Measurements from ENCODE around the gene USP24.
"Not testable (repeated sequence)": the region's sequence is repeated elsewhere in the genome, so short reads cannot be mapped to it uniquely, and the experiment has no call there.

USP24 gene

DNA sequence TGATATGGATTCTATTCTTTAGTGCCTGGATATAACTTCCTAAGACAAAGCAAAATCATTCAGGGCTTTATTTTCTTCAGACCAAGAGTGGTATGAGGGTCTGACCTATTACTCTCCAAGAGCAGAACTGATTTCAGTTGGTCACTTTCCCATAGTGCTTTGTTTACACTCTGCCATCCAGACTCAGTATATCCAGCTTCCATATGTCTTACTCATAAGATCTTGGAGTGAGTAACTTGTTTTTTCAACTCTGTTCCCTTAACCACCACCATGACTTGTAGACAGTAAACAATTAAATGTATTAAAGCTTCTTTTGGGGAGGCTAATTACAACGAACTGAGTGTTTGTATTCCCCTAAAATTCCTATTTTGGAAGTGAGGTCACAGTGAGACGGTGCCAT, 83.4 kb downstream of the USP24 start:
- Histone ChIP-seq H3K36me3 (ENCODE audit: insufficient read depth, low read depth, low read length) (peaks cover 89% of the 10 kb centered on the region), H3K9ac (ENCODE audit: low read depth, low read length) (no peak overlapping the region), H3K27me3 (ENCODE audit: insufficient read depth, low read length) (no peaks in the 10 kb centered on the region), H3K9me3 (ENCODE audit: insufficient read depth, low read depth, low read length) (no peaks in the 10 kb centered on the region), H3K4me3 (ENCODE audit: low read length) (no peak overlapping the region), H3K27ac (ENCODE audit: low read length) (no peak overlapping the region), H3K4me1 (ENCODE audit: insufficient read depth, low read length) (no peaks in the 10 kb centered on the region)

DNA sequence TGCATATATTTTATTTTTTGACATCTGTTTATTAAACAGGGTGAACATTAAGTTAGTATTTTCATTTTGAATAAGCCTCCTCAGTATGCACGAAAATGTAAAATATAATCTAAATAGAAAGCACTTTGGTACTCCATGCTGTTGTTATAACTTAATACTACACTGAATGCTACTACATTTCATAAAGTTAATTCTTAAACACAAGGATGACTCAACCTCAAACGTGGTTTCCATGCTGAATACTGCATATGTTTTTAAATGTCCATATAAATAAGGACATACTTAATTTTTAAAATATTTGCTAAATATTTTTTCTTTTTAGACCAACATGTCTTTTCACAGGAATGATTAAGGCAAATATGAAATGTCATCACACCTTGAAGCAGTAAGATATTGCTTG, 83.9 kb downstream of the USP24 start:
- H3K9me3 ChIP-seq (ENCODE audit: insufficient read depth, low read depth, low read length) = no peaks in the 10 kb centered on the region
- H3K27me3 ChIP-seq (ENCODE audit: insufficient read depth, low read length) = no peaks in the 10 kb centered on the region
- H3K4me3 ChIP-seq (ENCODE audit: low read length) = no peak overlapping the region
- peaks cover 89% of the 10 kb centered on the region for H3K36me3 ChIP-seq (ENCODE audit: insufficient read depth, low read depth, low read length)
- H3K27ac ChIP-seq (ENCODE audit: low read length) = no peak overlapping the region
- H3K4me1 ChIP-seq (ENCODE audit: insufficient read depth, low read length) = no peaks in the 10 kb centered on the region
- H3K9ac ChIP-seq (ENCODE audit: low read depth, low read length) = no peak overlapping the region

DNA sequence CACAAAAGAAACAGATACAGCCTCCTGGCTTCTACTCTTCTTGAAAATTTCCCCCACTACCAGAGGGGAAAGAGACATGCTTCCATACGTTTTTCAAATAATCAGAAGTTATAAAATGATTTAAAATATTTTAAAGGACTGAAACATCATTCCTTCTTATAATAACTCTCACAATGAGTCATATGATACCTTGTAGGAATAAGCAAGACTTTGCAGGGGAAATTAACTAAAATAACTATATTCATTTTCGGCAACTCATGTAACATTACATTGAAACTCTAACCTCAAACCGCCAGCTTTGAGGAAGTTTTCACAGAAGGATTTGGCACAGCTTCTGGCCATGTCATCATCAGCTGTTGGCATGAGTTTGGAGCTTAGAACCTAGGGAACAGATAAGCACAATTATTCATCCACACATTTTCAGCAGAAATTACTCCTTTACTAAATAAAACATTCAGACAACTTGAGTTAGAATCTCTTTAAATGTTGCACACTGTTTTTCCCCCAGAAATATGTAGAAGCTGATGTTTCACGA, 85.9 kb downstream of the USP24 start:
- peaks cover 91% of the 10 kb centered on the region for H3K36me3 ChIP-seq (ENCODE audit: insufficient read depth, low read depth, low read length)
- H3K27ac ChIP-seq (ENCODE audit: low read length) = no peak overlapping the region
- no peaks in the 10 kb centered on the region for H3K9me3 ChIP-seq (ENCODE audit: insufficient read depth, low read depth, low read length)

DNA sequence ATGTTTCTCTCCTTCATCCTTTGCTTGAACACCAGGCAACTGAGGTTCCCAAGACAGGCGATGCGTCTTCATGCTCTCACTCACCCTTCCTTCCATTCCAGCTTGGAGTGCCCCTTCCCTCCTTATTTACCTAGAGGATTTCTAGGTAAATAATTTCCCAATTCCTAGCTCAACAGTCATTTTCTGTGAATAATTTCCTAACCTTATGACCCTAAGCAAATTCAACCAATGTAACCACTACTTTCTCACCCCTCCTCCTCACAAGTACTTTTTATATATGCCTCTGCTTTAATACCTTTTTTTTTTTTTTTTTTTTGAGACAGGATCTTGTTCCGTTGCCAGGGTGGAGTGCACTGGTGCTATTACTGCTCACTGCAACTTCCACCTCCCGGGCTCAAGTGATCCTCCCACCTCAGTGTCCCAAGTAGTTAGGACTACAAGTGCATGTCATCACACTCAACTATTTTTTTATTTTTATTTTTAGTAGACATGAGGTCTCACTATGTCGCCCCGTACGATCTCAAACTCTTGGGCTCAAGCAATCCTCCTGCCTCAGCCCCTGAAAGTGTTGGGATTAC, 86.7 kb downstream of the USP24 start:
- Histone ChIP-seq H3K27ac (ENCODE audit: low read length) (no peak overlapping the region), H3K27me3 (ENCODE audit: insufficient read depth, low read length) (no peaks in the 10 kb centered on the region), H3K4me1 (ENCODE audit: insufficient read depth, low read length) (no peaks in the 10 kb centered on the region), H3K36me3 (ENCODE audit: insufficient read depth, low read depth, low read length) (peaks cover 91% of the 10 kb centered on the region), H3K9me3 (ENCODE audit: insufficient read depth, low read depth, low read length) (no peaks in the 10 kb centered on the region), H3K4me3 (ENCODE audit: low read length) (no peak overlapping the region), H3K9ac (ENCODE audit: low read depth, low read length) (no peak overlapping the region)

More for the DNA sequence above, 85.9 kb downstream of the USP24 start:
- H3K27me3 ChIP-seq (ENCODE audit: insufficient read depth, low read length) = no peaks in the 10 kb centered on the region
- no peak overlapping the region for H3K4me3 ChIP-seq (ENCODE audit: low read length)
- no peak overlapping the region for H3K9ac ChIP-seq (ENCODE audit: low read depth, low read length)
- H3K4me1 ChIP-seq (ENCODE audit: insufficient read depth, low read length) = no peaks in the 10 kb centered on the region

DNA sequence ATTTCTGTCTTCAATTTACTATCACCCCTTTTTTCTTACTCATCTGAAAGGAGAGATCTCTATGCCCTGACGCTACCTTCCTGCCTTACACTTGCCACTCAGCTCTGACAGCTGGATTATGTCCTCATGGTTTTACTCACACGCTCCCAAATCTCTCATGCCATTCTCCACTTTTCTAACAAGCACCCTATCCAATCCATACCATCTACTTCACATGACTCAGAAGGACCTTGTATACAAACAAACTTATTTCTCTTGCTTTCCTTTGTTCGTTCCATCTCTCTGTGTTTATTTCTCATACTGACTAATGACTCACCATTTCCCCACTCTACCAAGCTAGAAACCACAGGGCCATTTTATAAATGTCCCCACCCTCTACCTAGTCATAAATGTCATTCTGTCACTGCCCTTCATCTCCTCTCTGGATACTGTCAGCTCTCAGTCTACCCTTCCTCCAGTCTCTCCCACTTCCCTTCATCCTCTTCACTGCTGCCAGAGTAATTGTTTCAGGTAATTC, 87.3 kb downstream of the USP24 start:
- Histone ChIP-seq H3K27me3 (ENCODE audit: insufficient read depth, low read length) (no peaks in the 10 kb centered on the region), H3K9ac (ENCODE audit: low read depth, low read length) (no peak overlapping the region), H3K27ac (ENCODE audit: low read length) (no peak overlapping the region), H3K36me3 (ENCODE audit: insufficient read depth, low read depth, low read length) (peaks cover 92% of the 10 kb centered on the region), H3K4me1 (ENCODE audit: insufficient read depth, low read length) (no peaks in the 10 kb centered on the region), H3K4me3 (ENCODE audit: low read length) (no peak overlapping the region), H3K9me3 (ENCODE audit: insufficient read depth, low read depth, low read length) (no peaks in the 10 kb centered on the region)

DNA sequence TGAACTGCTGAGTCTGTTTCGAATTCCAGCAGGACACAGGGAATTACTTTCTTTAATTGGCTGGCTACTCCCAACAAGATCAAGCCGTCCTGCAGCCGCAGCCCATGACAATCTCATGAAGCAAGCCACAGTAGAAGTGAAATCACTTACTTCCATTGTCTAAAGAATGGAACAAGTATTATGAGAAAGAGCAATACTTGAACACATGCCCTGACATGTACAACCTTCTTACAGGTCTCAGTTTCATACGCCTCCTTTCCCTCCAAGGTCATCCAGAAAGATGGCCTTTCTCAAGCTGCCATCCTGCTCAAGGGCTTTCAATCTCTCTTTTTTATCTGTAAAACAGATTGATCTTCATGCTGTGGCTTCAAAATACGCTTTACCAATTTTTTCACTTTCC, 90.7 kb downstream of the USP24 start:
- Histone ChIP-seq H3K36me3 (ENCODE audit: insufficient read depth, low read depth, low read length) (peaks cover 92% of the 10 kb centered on the region), H3K4me1 (ENCODE audit: insufficient read depth, low read length) (no peaks in the 10 kb centered on the region), H3K27me3 (ENCODE audit: insufficient read depth, low read length) (no peaks in the 10 kb centered on the region), H3K4me3 (ENCODE audit: low read length) (no peak overlapping the region), H3K9me3 (ENCODE audit: insufficient read depth, low read depth, low read length) (no peaks in the 10 kb centered on the region), H3K27ac (ENCODE audit: low read length) (no peak overlapping the region), H3K9ac (ENCODE audit: low read depth, low read length) (no peak overlapping the region)

DNA sequence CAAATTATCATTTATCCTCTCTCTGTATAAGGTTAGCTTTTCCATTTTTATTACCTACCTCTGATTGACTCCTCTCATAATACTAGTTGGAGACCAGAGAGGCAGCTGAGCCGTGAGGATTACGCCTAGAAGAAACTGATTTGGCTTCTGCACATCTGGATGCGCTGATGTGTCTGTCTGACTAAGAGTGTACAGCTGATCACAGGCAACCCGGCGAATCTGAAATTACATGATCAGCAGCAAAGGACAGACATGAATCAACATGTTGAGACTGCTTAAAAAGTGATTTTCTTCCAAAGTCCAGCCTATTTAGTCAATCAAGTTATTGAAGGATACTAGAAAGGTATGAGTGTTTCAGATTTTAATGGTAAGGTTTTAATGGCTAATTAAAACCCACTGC, 94.6 kb downstream of the USP24 start:
- H3K9ac ChIP-seq (ENCODE audit: low read depth, low read length) = no peak overlapping the region
- H3K27ac ChIP-seq (ENCODE audit: low read length) = no peak overlapping the region
- no peak overlapping the region for H3K4me3 ChIP-seq (ENCODE audit: low read length)
- H3K4me1 ChIP-seq (ENCODE audit: insufficient read depth, low read length) = no peaks in the 10 kb centered on the region
- H3K9me3 ChIP-seq (ENCODE audit: insufficient read depth, low read depth, low read length) = no peaks in the 10 kb centered on the region
- peaks cover 93% of the 10 kb centered on the region for H3K36me3 ChIP-seq (ENCODE audit: insufficient read depth, low read depth, low read length)
- H3K27me3 ChIP-seq (ENCODE audit: insufficient read depth, low read length) = no peaks in the 10 kb centered on the region

DNA sequence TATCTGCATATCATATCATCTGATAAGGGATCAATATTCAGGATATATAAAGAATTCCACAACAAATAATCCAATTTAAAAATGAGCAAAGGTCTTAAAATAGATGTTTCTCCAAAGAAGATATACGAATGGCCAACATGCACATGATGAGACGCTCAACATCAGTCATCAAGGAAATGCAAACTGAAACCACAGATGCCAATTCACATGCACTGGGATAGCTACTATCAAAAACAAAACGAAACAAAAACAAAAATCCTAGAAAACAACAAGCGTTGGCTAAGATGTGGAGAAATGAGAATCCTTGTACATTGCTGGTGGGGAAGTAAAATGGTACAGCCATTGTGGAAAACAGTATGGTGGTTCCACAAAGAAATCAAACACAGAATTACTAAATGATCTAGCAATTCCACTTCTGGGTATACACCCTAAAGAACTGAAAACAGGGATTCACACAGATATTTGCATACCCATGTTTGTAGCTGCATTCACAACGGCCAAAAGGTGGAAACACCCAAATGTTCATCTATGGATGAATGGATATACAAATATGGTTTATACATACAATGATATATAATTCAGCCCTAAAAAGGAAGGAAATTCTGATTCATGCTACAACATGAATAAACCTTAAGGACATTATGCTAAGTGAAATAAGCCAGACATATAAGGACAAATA, 96.4 kb downstream of the USP24 start:
- no peaks in the 10 kb centered on the region for H3K27me3 ChIP-seq (ENCODE audit: insufficient read depth, low read length)
- H3K36me3 ChIP-seq (ENCODE audit: insufficient read depth, low read depth, low read length) = peaks cover 82% of the 10 kb centered on the region
- H3K4me3 ChIP-seq (ENCODE audit: low read length) = no peak overlapping the region

DNA sequence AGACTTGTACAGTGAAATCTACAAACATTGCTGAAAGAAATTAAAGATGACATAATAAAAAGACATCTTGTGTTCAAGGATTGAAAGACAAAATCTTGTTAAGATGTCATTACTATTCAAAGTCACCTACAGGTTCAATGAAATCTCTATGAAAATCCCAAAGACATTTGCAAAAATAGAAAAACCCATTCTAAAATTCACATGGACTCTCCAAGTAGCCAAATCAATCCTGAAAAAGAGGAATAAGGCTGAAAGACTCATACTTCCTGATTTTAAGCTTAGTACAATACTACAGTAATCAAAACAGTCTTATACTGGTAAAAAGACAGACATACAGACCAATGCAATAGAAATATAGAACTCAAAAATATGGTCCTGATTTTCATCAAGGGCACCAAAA, 97.2 kb downstream of the USP24 start:
- Histone ChIP-seq H3K4me3 (ENCODE audit: low read length) (no peak overlapping the region), H3K36me3 (ENCODE audit: insufficient read depth, low read depth, low read length) (peaks cover 81% of the 10 kb centered on the region), H3K9me3 (ENCODE audit: insufficient read depth, low read depth, low read length) (no peaks in the 10 kb centered on the region), H3K4me1 (ENCODE audit: insufficient read depth, low read length) (no peaks in the 10 kb centered on the region), H3K9ac (ENCODE audit: low read depth, low read length) (no peak overlapping the region), H3K27me3 (ENCODE audit: insufficient read depth, low read length) (no peaks in the 10 kb centered on the region), H3K27ac (ENCODE audit: low read length) (no peak overlapping the region)

More for the DNA sequence above, 96.4 kb downstream of the USP24 start:
- no peaks in the 10 kb centered on the region for H3K9me3 ChIP-seq (ENCODE audit: insufficient read depth, low read depth, low read length)
- no peak overlapping the region for H3K9ac ChIP-seq (ENCODE audit: low read depth, low read length)
- H3K27ac ChIP-seq (ENCODE audit: low read length) = no peak overlapping the region
- H3K4me1 ChIP-seq (ENCODE audit: insufficient read depth, low read length) = no peaks in the 10 kb centered on the region

DNA sequence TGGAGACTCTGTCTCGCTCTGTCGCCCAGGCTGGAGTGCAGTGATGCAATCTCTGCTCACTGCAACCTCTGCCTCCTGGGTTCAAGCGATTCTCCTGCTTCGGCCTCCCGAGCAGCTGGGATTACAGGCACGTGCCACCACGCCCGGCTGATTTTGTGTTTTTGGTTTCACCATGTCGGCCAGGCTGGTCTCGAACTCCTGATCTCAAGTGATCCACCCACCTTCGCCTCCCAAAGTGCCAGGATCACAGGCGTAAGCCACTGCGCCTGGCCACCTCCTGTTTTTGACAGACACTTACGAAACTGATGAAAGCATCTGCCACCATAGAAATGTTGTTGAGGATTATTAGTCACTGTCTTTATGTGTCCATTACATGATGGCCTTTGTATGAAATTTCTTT, 106.2 kb downstream of the USP24 start:
- not testable (repeated sequence) for H3K27ac ChIP-seq (ENCODE audit: low read length); H3K9me3 ChIP-seq (ENCODE audit: insufficient read depth, low read depth, low read length); H3K4me3 ChIP-seq (ENCODE audit: low read length); H3K27me3 ChIP-seq (ENCODE audit: insufficient read depth, low read length); H3K4me1 ChIP-seq (ENCODE audit: insufficient read depth, low read length); H3K9ac ChIP-seq (ENCODE audit: low read depth, low read length)
- H3K36me3 ChIP-seq (ENCODE audit: insufficient read depth, low read depth, low read length) = peaks cover 91% of the 10 kb centered on the region

DNA sequence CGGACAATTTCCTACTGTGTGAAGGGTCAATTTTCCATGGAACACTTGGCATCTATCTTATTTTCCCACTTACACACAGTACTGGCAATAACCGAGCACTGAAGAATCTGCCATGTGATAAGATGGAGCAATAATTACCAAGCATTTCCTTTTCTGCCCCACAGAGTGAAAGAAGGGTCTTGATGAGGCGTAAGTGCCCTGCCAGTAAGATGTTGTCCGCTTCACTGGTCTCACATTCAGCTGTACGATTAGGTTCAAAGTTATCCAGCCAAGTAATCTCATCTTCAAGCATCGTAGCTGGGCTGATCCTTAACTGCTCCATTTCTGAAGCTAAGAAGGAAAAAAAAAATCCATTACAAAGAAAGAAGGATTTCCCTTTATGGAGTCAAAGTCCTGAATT, 108.1 kb downstream of the USP24 start:
- no peak overlapping the region for H3K9ac ChIP-seq (ENCODE audit: low read depth, low read length)
- no peak overlapping the region for H3K4me3 ChIP-seq (ENCODE audit: low read length)
- H3K27ac ChIP-seq (ENCODE audit: low read length) = no peak overlapping the region
- peaks cover 94% of the 10 kb centered on the region for H3K36me3 ChIP-seq (ENCODE audit: insufficient read depth, low read depth, low read length)
- H3K27me3 ChIP-seq (ENCODE audit: insufficient read depth, low read length) = no peaks in the 10 kb centered on the region
- H3K9me3 ChIP-seq (ENCODE audit: insufficient read depth, low read depth, low read length) = no peaks in the 10 kb centered on the region
- no peaks in the 10 kb centered on the region for H3K4me1 ChIP-seq (ENCODE audit: insufficient read depth, low read length)

DNA sequence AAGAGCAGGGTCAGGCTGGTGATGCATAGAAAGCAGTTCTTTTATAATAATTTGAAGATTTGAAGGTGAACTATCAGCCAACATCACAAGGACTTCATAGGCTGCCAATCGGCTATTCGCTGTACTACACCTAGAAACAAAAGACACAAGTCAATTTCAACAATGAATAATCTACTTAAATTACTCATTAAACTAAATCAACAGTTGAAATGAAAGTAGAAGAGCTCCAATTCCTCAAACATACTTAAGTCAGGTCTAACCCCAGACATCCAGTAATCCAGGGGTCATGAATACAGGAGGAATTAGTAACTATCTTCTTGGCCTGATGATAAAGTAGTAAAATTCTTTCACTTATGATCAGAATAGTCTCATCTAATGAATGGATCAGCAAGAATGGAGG, 111.3 kb downstream of the USP24 start:
- Histone ChIP-seq H3K4me1 (ENCODE audit: insufficient read depth, low read length) (no peaks in the 10 kb centered on the region), H3K9ac (ENCODE audit: low read depth, low read length) (no peak overlapping the region), H3K36me3 (ENCODE audit: insufficient read depth, low read depth, low read length) (peaks cover 92% of the 10 kb centered on the region), H3K4me3 (ENCODE audit: low read length) (no peak overlapping the region), H3K9me3 (ENCODE audit: insufficient read depth, low read depth, low read length) (no peaks in the 10 kb centered on the region), H3K27me3 (ENCODE audit: insufficient read depth, low read length) (no peaks in the 10 kb centered on the region), H3K27ac (ENCODE audit: low read length) (no peak overlapping the region)
